H9 (cell line): ENCODE measurements around the gene OTULIN. TPM values are rescaled to one million over a fixed set of nuclear protein-coding genes. Genes with fewer than 3 reads are reported as not detected.

Experiments used
- DNase-seq: peaks from one replicate; pipeline ENCODE4 v3.0.0-alpha.2; 2017
- H2AFZ ChIP-seq: one replicate; pipeline ENCODE4 v1.6.1; 2013; ENCODE audit warnings: mild to moderate bottlenecking, low read length, control low read depth, moderate library complexity
- H2AK5ac ChIP-seq: 2 replicates; pipeline ENCODE4 v1.6.1; 2013; ENCODE audit warnings: low read length, control low read depth, mixed read lengths; ENCODE audit not compliant: insufficient read length
- H2BK120ac ChIP-seq: one replicate; pipeline ENCODE4 v1.6.1; 2013; ENCODE audit warnings: low read depth, mild to moderate bottlenecking, low read length, control low read depth, inconsistent platforms; ENCODE audit not compliant: poor library complexity, severe bottlenecking
- H2BK12ac ChIP-seq: 2 replicates; pipeline ENCODE4 v1.6.1; 2013; ENCODE audit warnings: low read length, control low read depth, mixed read lengths, low read depth; ENCODE audit not compliant: insufficient read length
- H2BK15ac ChIP-seq: 2 replicates; pipeline ENCODE4 v1.6.1; 2013; ENCODE audit warnings: low read depth, low read length, control low read depth
- H2BK20ac ChIP-seq: one replicate; pipeline ENCODE4 v1.6.1; 2013; ENCODE audit warnings: low read depth, mild to moderate bottlenecking, low read length, control low read depth, inconsistent platforms; ENCODE audit not compliant: poor library complexity, severe bottlenecking
- H2BK5ac ChIP-seq: 2 replicates; pipeline ENCODE4 v1.6.1; 2013; ENCODE audit warnings: low read length, control low read depth, mixed read lengths; ENCODE audit not compliant: insufficient read length
- H3K14ac ChIP-seq: 2 replicates; pipeline ENCODE4 v1.6.1; 2013; ENCODE audit warnings: low read length, control low read depth; ENCODE audit not compliant: insufficient read depth
- H3K18ac ChIP-seq: 2 replicates; pipeline ENCODE4 v1.6.1; 2013; ENCODE audit warnings: low read depth, mild to moderate bottlenecking, mixed read lengths, low read length, control low read depth; ENCODE audit not compliant: insufficient read length
- H3K23ac ChIP-seq: 2 replicates; pipeline ENCODE4 v1.6.1; 2013; ENCODE audit warnings: low read length, control low read depth, mixed read lengths, low read depth; ENCODE audit not compliant: insufficient read length
- H3K23me2 ChIP-seq: 2 replicates; pipeline ENCODE4 v1.6.1; 2013; ENCODE audit warnings: low read depth, mild to moderate bottlenecking, mixed read lengths, low read length, control low read depth; ENCODE audit not compliant: insufficient read length, poor library complexity, severe bottlenecking
- H3K27ac ChIP-seq: 2 replicates; pipeline ENCODE4 v1.5.1; 2013; ENCODE audit warnings: low read length, control low read depth, mixed read lengths, low read depth; ENCODE audit not compliant: insufficient read length
- H3K27me3 ChIP-seq: 2 replicates; pipeline ENCODE4 v1.6.1; 2013; ENCODE audit warnings: low read length, control low read depth, inconsistent platforms; ENCODE audit not compliant: insufficient read depth
- H3K4ac ChIP-seq: 2 replicates; pipeline ENCODE4 v1.6.1; 2013; ENCODE audit warnings: low read depth, mild to moderate bottlenecking, control low read depth, inconsistent platforms, low read length, moderate library complexity
- H3K4me1 ChIP-seq: 2 replicates; pipeline ENCODE4 v1.6.1; 2013; ENCODE audit warnings: low read length, control low read depth, inconsistent platforms; ENCODE audit not compliant: insufficient read depth
- H3K4me2 ChIP-seq: 2 replicates; pipeline ENCODE4 v1.6.1; 2013; ENCODE audit warnings: low read length, control low read depth, mixed read lengths; ENCODE audit not compliant: insufficient read length, insufficient read depth
- H3K56ac ChIP-seq: 2 replicates; pipeline ENCODE4 v1.6.1; 2013; ENCODE audit warnings: low read depth, mild to moderate bottlenecking, mixed read lengths, low read length, control low read depth; ENCODE audit not compliant: insufficient read length
- H3K79me1 ChIP-seq: 2 replicates; pipeline ENCODE4 v1.6.1; 2013; ENCODE audit warnings: low read depth, mild to moderate bottlenecking, moderate library complexity, low read length, control low read depth, inconsistent platforms; ENCODE audit not compliant: insufficient read depth, poor library complexity, severe bottlenecking
- H3K79me2 ChIP-seq: 2 replicates; pipeline ENCODE4 v1.6.1; 2013; ENCODE audit warnings: low read length, control low read depth, inconsistent platforms; ENCODE audit not compliant: insufficient read depth
- H3K9ac ChIP-seq: 2 replicates; pipeline ENCODE4 v1.6.1; 2013; ENCODE audit warnings: low read length, control low read depth, mixed read lengths; ENCODE audit not compliant: insufficient read length; ENCODE audit errors: extremely low read depth
- H3K9me3 ChIP-seq: one replicate; pipeline ENCODE4 v1.6.1; 2013; ENCODE audit warnings: low read depth, low read length, inconsistent platforms; ENCODE audit not compliant: control insufficient read depth
- H3T11ph ChIP-seq: one replicate; pipeline ENCODE4 v1.6.1; 2013; ENCODE audit warnings: mild to moderate bottlenecking, low read length, control low read depth, inconsistent platforms
- H4K20me1 ChIP-seq: one replicate; pipeline ENCODE4 v1.6.1; 2013; ENCODE audit not compliant: control insufficient read depth, insufficient read length, insufficient read depth
- H4K5ac ChIP-seq: 2 replicates; pipeline ENCODE4 v1.6.1; 2013; ENCODE audit warnings: low read depth, mild to moderate bottlenecking, mixed read lengths, low read length, control low read depth; ENCODE audit not compliant: insufficient read length
- H4K8ac ChIP-seq: replicated peaks from 2 replicates; pipeline ENCODE4 v1.6.1; 2013; ENCODE audit warnings: low read length, control low read depth, mixed read lengths, low read depth; ENCODE audit not compliant: insufficient read length
- H4K91ac ChIP-seq: 2 replicates; pipeline ENCODE4 v1.6.1; 2013; ENCODE audit warnings: low read depth, mild to moderate bottlenecking, moderate library complexity, mixed read lengths, low read length, control low read depth; ENCODE audit not compliant: insufficient read length
- H3K27ac Mint-ChIP-seq, 3 experiments: 2 replicates in 2 of 3; 3 replicates in 1 of 3; pipeline ENCODE4 v1.8.0; 2020 to 2021; ENCODE audit warnings: mixed read lengths in 3 of 3, mild to moderate bottlenecking in 1 of 3, moderate library complexity in 1 of 3
- H3K27me3 Mint-ChIP-seq: 2 replicates; pipeline ENCODE4 v1.8.0; 2021; ENCODE audit warnings: low read depth, mild to moderate bottlenecking, moderate library complexity, mixed read lengths
- H3K36me3 Mint-ChIP-seq, 3 experiments: 2 replicates in 2 of 3; 3 replicates in 1 of 3; pipeline ENCODE4 v1.8.0; 2020 to 2021; ENCODE audit warnings: low read depth in 3 of 3, mixed read lengths in 3 of 3; ENCODE audit not compliant: insufficient read depth in 1 of 3
- H3K4me1 Mint-ChIP-seq, 2 experiments: 2 replicates each; pipeline ENCODE4 v1.8.0; 2020; ENCODE audit warnings: mixed read lengths in 2 of 2
- H3K4me3 Mint-ChIP-seq, 2 experiments: 2 replicates in 1 of 2; 3 replicates in 1 of 2; pipeline ENCODE4 v1.8.0; 2020 to 2021; ENCODE audit warnings: mild to moderate bottlenecking in 2 of 2, mixed read lengths in 2 of 2, moderate library complexity in 1 of 2
- H3K9me3 Mint-ChIP-seq, 2 experiments: 2 replicates in 1 of 2; 3 replicates in 1 of 2; pipeline ENCODE4 v1.8.0; 2020; ENCODE audit warnings: mild to moderate bottlenecking in 2 of 2, mixed read lengths in 2 of 2, moderate library complexity in 1 of 2
- CTCF ChIP-seq: fragments of 200-600 bp; sonication (generic); conservative IDR thresholded peaks from 3 replicates; pipeline ENCODE4 v1.8.0; 2021; ENCODE audit warnings: antibody characterized with exemption, mild to moderate bottlenecking
- whole genome bisulfite sequencing: extraction: QIAGEN DNeasy Blood & Tissue Kit; methylation state at CpG from one replicate; pipeline ENCODE4 v1.1.7; 2013; ENCODE audit warnings: missing lambda C conversion rate, low lambda C conversion rate, mixed read lengths; ENCODE audit not compliant: insufficient read length; ENCODE audit errors: extremely low coverage; 5-methylcytosine and 5-hydroxymethylcytosine counted together
- total RNA-seq: library from RNA; stranded (reverse); gene quantifications from 2 replicates; pipeline ENCODE4 v1.2.1, GENCODE V29; 2021

The OTULIN gene
- total RNA-seq, 1 experiment from 2014 or later = 35.8 TPM

- no peak overlapping the region for H4K91ac ChIP-seq
- Mint-ChIP-seq H3K4me3 (no peak overlapping the region), H3K36me3 (no peaks in the 10 kb centered on the region), H3K4me1 (peaks cover 36 to 41% of the 10 kb centered on the region in 2 experiments), H3K27ac (no peak overlapping the region; a peak in 1 of 7 replicates), H3K9me3 (no peaks in the 10 kb centered on the region; a peak in 1 of 5 replicates), H3K27me3 (no peaks in the 10 kb centered on the region)
- DNase-seq = no peak
- H3K9ac ChIP-seq = no peak overlapping the region
- H3K4me1 ChIP-seq = peaks cover 5% of the 10 kb centered on the region; the same call in 1 of the 2 replicates
- H2BK20ac ChIP-seq = no peak overlapping the region
- H4K8ac ChIP-seq = no peak overlapping the region
- no peak overlapping the region for H3K27ac ChIP-seq
- H3K18ac ChIP-seq = no peak overlapping the region
- no CpG with 5 or more reads among the region's 5 CpGs for WGBS
- H3K27me3 ChIP-seq = no peaks in the 10 kb centered on the region
- H2BK12ac ChIP-seq = no peak overlapping the region
- H3K9me3 ChIP-seq = no peaks in the 10 kb centered on the region
- no peak overlapping the region for H2AFZ ChIP-seq
- no peak overlapping the region for H2AK5ac ChIP-seq
- H3K4me2 ChIP-seq = no peak overlapping the region
- H3T11ph ChIP-seq = no peak overlapping the region
- H2BK5ac ChIP-seq = no peak overlapping the region
- no peaks in the 10 kb centered on the region for H3K79me1 ChIP-seq
- no peak overlapping the region for H3K14ac ChIP-seq
- H4K5ac ChIP-seq = no peak overlapping the region
- no peak overlapping the region for H2BK15ac ChIP-seq
- H3K4ac ChIP-seq = no peak overlapping the region
- H2BK120ac ChIP-seq = no peak overlapping the region
- H3K23me2 ChIP-seq = no peaks in the 10 kb centered on the region
- H4K20me1 ChIP-seq = peaks cover under 1% of the 10 kb centered on the region
- no peaks in the 10 kb centered on the region for H3K79me2 ChIP-seq
- TF ChIP-seq CTCF = no peak
- H3K23ac ChIP-seq = no peak overlapping the region
- no peak overlapping the region for H3K56ac ChIP-seq
Measured at GRCh38 chr5:14738050-14738449, 73.5 kb downstream of the OTULIN start.
